Fibroblast of skin of left biceps (primary cell): Measurements from ENCODE around the gene CRELD1.
"Not testable (repeated sequence)": the region's sequence is repeated elsewhere in the genome, so short reads cannot be mapped to it uniquely, and the experiment has no call there.

Experiments
- DNase-seq, 2 experiments: peaks; one replicate each; pipeline ENCODE4 v3.0.0-alpha.2; 2013; ENCODE audit warnings: low read depth in 2 of 2

CRELD1 gene, protein sequence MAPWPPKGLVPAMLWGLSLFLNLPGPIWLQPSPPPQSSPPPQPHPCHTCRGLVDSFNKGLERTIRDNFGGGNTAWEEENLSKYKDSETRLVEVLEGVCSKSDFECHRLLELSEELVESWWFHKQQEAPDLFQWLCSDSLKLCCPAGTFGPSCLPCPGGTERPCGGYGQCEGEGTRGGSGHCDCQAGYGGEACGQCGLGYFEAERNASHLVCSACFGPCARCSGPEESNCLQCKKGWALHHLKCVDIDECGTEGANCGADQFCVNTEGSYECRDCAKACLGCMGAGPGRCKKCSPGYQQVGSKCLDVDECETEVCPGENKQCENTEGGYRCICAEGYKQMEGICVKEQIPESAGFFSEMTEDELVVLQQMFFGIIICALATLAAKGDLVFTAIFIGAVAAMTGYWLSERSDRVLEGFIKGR

DNA sequence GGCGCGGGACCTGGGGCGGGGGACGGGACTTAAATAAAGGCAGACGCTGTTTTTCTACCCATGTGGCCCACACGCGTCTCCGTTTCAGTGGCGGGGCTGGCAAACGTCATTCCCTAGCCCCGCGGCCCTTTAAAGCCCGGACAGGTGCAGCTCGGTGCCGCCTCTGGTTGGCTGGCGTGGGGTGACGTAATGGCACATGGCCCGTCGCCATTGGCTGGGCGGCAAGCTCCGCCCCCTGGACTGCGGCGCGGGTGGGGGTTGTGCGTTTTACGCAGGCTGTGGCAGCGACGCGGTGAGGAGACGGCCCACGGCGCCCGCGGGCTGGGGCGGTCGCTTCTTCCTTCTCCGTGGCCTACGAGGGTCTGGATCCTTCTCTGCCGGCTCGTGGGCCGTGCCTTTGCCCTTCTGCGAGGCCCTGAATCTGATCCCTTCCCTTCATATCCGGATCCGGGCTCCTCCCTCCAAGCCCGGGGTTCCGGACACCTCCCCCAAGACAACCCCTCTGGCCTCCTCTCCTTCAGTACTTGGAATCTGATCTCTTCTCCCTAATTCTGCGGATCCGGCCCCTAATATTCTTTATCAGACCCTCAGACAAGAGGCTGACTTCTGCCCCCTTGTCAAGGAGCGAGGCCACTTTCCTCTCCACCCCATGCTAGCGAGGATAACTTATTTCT lies at the start of gene CRELD1:
CRELD1 (plus strand) TSS at position 274 of the 674 bp plus-strand sequence. CDS start 605 bp downstream, outside the sequence.
- peak; percentile 52 to 62 for DNase-seq

DNA sequence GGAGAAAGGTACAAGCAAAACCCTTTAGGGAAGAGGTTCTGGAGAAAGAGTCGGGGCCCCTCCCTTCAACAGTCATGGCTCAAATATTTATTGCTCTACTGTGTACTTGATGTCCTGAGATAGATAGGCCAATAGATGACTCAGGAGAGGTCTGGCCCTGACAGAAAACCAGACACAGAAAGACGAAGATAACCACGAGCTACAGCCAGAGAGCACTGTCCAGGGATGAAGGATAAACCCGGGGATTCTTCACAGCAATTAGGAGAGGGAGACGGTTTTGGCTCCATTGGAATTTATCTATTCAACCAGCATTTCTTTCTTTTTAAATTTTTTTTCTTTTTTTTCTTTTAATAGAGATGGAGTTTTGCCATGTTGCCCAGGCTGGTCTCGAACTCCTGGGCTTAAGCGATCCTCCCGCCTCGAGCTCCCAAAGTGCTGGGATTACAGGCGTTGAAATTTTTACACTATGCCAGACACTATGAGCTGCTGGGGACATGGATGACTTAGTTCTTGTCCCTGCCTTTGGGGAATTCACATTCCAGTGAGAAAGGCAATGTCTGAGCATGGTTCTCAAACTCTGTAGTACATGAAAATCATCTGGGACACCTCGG lies 49.0 kb upstream of the CRELD1 start:
- peak in 1 of 2 experiments; percentile 48 for DNase-seq

DNA sequence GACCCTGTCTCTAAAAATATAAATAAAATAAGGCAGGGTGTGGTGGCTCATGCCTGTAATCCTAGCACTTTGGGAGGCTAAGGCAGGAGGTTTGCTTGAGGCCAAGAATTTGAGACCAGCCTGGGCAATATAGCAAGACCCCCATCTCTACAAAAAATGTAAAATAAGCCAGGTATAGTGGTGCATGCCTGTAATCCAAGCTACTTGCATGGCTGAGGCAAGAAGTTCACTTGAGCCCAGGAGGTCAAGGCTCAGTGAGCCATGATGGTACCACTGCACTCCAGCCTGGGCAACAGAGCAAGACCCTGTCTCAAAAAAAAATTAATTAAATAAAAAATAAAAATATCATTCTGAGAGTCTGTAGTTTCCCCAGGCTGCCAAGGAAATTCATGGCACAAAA lies 47.3 kb upstream of the CRELD1 start:
- DNase-seq: no peak

DNA sequence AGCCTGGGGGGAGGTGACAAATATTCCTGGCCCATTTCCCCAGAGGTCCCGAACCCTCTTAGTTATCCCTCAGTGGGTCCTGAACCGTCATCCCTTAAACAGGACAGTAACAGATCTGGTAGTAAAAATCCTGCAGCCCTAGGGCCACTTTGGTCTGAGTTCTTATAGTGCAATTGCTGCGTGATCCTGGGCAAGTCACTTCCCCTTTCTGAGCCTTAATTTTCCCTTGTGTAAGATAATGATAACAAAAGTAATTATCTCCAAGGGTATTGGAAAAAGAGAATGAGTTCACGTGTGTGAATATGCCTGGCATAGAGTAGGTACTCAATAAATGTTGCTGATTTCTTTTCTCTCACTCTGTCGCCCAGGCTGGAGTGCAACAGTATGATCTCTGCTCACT lies 46.2 kb upstream of the CRELD1 start:
- no peak for DNase-seq

DNA sequence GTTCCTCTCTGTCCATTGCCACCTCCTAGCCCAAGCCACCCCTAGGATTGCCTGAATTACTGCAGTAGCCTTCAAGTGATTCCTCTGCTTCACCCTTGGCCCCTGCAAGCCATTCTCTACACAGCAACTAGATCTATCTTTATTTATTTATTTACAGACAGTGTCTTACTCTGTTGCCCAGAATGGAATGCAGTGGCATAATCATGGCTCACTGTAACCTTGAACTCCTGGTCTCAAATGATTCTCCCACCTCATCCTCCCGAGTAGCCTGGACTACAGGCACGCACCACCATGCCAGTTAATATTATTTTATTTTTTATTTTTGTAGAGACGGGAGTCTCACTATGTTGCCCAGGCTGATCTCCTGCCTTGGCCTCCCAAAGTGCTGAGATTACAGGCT lies 45.1 kb upstream of the CRELD1 start:
- no peak for DNase-seq

DNA sequence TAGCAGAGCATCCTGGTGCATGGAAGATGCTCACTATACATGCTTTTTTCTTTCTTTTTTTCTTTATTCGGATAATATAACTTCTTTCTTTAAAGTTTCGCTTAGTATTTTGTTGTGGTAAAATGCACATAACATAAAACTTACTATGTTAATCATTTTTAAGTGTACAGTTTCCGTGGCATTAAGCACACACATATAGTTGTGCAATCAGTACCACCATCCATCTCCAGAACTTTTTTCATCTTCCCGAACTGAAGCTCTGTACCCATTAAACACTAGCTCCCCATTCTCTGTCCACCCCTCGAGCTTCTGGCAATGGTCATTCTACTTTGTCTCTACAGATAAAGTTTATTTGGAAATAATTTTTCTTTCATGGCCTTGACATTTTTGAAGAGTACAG lies 44.2 kb upstream of the CRELD1 start:
- DNase-seq: no peak

DNA sequence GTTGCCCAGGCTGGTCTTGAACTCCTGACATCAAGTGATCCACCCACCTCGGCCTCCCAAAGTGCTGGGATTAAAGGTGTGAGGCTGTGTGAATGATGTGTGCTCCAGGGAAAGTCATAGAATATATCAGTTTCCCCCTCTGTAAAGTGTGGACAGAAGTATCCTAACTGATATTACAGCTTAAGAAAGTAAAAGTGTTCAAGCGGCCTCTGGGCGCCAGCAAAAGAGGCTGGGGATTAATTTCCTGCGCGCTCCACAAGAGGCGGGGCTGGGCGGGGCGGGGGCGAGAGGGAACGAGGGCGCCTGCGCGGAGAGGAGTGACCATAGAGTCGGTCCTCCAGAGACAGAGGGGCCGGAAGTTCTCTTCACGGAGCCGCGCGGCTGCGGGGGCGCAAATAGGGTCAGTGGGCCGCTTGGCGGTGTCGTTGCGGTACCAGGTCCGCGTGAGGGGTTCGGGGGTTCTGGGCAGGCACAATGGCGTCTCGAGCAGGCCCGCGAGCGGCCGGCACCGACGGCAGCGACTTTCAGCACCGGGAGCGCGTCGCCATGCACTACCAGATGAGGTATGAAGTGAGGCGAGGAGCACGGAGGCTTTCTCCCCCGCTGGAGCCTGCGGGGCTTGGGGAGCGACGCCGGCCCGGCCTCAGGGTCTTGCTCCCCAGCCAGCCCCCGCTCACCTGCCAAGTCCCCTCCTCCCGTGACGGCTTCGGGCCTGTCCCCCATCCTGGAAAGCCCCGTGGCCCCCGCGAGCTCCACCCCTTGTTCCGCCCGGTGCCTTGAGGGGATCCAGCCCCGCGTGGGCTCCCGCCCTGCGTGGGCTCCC lies 43.2 kb upstream of the CRELD1 start, which contains the start of gene JAGN1:
JAGN1 (plus strand) TSS at position 362 of the 823 bp plus-strand sequence; CDS start at position 475, 113 bp downstream.
- peak; percentile 70 to 75 for DNase-seq

DNA sequence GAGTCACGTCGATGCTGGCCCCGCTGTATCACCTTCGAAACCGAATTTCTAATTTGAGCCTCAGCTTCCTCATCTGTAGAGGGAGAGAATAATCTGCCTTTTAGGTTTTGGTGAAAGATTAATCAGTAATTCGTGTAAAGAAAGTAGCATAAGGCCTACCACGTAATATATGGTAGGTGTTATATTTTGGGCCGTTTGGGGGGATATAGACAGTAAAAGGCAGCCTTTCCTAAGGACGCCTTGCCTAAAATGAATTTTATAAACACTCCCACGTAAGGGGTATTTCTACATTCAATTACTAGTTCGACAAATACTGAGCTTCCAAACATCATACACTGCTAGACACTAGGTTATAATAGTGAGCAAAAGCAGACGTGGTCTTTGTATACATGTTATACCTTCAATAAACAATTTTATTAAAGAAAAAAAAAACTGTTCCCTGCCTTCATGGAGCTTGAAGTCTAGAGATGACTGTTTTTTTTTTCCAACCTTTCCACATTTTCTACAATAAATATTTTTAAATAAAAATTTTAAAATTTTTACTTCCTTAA lies 42.5 kb upstream of the CRELD1 start:
- no peak for DNase-seq

DNA sequence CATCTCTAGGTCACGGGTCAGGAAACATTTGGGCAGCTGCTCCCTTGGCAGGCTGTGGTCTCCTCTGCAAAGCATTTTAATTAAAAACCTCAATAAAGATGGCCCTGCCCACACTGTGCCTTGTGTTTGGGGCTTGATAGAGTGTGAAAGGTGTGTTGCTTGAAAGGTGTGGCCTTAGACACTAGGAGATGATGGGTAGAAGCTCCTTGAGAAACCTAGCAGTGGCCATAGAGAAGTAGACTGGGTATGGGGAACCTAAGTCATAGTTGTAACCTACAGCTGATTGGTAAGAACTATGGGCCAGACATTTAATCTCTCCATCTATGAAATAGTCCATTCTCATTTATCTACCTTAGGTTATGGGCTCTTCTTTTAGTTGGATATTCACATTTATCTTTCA lies 39.9 kb upstream of the CRELD1 start:
- no peak for DNase-seq

DNA sequence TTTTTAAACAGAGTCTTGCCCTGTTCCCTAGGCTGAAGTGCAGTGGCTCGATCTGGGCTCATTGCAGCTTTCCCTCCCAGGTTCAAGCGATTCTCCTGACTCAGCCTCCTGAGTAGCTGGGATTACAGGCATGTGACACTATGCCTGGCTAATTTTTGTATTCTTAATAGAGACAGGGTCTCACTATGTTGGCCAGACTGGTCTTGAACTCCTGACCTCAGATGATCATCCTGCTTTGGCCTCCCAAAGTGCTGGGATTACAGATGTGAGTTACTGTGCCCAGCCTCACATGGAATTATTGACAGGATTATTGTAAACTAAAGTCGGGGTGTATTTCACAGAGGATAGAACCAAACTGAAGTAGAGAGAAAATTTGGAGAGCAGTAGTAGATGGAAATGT lies 37.9 kb upstream of the CRELD1 start:
- not testable (repeated sequence) for DNase-seq

DNA sequence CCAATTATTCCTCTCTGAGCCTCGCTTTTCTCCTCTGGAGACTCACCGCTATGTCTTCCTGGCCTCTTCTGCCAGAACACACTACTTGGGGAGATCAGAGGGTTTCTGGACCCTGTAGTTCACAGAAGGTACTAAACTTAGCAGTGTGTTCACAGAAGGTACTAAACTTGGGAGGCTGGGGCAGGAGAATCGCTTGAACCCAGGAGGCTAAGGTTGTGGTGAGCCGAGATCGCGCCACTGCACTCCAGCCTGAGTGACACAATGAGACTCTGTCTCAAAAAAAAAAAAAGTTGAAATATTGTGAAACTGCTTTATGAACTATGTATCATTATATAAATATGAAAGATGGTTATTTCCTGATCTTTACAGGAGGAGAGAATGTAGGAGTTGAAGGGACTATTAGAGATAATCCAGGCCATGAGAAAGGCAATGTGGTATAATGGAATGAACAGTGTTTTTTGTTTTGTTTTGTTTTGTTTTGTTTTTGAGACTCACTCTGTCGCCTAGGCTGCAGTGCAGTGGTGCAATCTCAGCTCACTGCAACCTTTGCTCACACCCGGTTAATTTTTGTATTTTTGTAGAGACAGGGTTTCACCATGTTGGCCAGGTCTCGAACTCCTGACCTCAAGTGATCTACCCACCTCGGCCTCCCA lies 36.8 kb upstream of the CRELD1 start:
- not testable (repeated sequence) for DNase-seq

DNA sequence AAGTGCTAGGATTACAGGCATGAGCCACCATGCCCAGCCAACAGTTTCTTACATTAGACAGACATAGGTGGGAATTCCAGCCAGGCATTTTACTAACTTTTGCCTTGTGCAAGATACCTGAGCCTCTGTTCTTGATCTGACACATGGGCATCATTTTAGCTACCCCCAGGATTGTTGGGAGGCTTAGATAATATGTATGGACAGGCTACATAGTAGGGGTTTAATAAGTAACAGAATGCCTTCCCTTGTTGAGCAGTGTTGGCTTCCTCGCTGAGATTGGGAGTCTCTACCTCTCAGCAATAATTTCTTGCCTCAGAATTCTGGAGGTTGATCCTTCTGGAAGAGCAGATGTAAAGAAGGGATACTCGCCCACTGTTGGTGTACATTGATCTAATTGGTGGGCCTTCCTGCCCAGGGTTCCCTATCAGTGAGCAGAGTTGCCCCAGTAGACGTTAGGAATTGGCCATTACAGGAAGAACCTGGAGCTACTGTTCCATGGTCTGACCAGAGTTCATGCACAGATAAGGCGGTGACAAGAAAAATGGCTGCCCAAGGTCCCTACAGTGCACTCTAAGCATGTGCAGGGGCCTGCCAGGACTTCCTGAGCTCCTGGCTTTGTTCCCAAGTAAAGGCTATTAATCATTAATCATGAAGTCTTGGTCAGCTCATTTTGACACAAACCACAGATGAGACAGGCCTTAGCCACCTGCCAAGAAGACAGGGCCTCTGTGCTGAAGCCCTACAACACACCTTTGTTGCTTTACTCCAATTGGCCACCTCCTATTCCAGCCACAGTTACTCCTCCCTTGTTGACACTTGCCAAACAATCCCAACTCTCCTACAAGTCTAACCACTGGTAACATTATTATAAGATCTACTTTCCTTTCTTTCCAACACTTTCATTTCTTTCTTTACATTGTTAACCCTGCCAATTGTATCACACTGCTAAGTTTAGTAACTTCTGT lies 35.9 kb upstream of the CRELD1 start:
- no peak for DNase-seq

DNA sequence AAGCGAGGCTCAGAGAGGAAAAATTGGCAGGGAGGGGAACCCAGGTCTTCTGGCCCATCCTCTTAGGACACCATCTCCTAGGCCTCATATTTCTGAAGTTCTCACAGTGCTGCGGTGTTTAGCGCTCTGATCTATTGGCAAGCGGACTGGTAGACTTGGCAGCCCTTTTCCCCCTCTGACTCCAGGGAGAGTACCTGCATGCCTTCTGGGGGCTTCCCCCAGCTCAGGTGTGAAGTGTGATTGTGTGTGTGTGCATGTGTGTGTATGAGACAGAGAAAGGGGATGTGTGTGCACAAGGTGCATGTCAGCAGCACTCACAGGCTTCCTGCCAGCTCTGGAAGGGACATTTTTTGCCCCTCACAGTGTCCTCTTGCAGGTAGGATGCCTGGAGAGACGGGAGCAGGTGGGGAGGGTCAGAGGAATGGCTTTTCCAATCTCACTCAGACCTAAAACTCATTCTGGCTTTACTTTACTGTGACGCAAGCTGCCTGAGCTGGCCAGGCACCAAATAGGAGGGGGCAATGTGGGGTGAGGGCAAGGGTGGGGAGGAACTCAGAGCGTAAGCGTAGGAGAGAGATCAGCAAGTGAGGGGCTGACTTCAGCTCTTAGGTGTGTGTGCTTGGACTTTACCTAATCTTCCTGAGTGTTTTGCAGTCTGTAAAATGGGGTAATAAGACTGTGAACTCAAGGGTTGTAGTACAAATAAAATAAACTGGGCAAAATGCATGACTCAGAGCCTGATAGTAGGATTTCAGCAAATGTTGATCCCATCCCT lies 35.0 kb upstream of the CRELD1 start:
- DNase-seq: no peak

DNA sequence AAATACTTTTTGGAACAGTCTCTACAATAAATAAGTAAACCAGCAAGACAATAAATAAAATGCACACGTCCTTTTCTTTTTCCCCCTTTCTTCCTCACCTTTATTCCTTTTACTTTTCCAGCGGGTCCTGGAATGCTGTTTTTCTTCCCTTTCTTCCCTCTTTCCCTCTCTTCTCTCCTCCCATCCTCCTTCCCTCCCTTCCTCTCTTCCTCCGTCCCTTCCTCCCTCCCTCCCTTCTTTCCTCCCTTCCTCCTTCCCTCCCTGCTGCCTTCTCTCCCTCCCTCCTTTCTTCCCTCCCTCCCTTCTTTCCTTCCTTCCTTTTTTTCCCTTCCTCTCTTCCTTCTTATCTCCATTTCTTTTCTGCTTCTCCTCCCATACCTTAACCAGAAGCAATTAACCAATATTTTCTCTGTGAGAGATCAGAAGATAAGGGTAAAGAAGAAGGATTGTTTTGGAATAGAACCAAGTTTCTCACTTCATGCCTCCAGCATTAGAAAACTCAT lies 34.3 kb upstream of the CRELD1 start:
- DNase-seq: no peak

DNA sequence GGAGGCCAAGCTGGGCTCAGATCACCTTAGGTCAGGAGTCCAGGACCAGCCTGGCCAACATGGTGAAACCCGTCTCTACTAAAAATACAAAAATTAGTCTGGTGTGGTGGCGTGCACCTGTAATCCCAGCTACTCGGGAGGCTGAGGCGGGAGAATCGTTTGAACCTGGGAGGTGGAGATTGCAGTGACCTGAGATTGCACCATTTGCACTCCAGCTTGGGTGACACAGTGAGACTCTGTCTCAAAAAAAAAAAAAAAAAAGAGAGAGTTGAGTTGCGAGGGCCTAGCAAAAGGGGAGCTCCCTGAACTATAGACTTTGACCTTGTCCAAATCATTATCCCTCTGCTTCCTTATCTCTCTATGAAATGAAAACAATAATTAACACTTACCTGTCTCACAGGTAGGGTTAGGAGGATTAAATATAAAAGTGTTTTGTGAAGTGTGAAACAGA lies 32.6 kb upstream of the CRELD1 start:
- DNase-seq: not testable (repeated sequence)

DNA sequence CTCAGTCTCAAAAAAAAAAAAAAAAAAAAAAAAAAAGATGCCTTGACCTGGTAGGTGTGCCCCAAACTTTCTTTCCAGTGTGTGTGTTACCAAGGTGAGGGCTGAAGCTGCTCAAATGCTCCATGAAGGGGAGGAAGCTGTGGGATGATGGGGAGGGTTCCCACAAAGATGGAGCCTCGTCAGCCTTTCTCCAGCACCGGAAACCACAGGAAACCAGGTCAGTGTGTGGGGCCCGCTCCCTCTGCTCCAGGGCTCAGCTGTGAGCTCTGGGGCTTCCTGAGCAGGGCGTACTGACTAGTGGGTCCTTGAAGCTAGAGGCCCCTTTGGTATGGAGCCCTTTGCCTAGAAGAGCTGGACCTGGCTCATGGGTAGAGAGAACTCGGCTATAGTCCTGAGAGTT lies 31.7 kb upstream of the CRELD1 start:
- no peak for DNase-seq

DNA sequence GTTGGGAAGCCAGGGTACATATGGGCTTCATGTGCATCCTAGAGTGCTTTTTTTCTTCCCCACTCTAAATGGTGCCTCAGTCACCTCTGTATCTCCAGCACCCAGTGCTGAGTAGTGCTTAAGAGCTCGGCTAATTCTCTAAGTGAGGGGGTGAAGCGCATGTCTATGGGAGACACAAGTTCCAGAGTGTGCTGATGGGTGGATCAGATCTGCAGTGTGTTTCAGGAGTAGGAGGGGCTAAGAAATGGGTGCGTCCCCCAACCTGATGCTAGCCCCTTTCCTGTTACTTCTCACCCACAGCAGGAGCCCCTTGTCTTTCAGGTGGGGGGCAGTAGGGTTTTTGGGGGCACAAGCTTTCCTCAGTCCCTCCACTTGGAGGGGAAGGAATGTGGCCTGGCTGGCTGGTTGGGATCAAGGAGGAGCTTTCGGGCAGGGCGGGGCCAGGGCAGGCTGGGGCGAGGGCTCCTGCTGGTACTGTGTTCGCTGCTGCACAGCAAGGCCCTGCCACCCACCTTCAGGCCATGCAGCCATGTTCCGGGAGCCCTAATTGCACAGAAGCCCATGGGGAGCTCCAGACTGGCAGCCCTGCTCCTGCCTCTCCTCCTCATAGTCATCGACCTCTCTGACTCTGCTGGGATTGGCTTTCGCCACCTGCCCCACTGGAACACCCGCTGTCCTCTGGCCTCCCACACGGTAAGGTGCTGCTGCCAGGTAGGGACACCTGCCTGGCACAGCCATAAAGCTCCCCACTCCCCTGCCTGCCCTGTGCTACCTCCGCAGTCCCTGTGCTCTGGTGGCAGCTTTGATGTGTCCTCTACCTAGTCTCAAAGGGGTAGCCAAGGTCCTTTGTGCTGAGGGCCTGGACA lies 31.0 kb upstream of the CRELD1 start, which contains the start of gene IL17RE:
IL17RE (plus strand) TSS at position 477 of the 866 bp plus-strand sequence; CDS start at position 562, 85 bp downstream.
- DNase-seq: no peak
